GM12875 (cell line): ENCODE data around the gene PLIN3.
"Not testable (repeated sequence)": the region's sequence is repeated elsewhere in the genome, so short reads cannot be mapped to it uniquely, and the experiment has no call there.

Source experiments
- H3K4me3 ChIP-seq: one replicate; pipeline ENCODE4 v1.5.1; 2011; ENCODE audit warnings: low read depth, low read length, control low read depth
- TF ChIP-seq, protein P1 (sequence below): IDR thresholded peaks from 2 replicates; pipeline ENCODE4 v1.5.1; 2011; ENCODE audit warnings: low read depth, mild to moderate bottlenecking, control low read depth, inconsistent platforms, low read length, moderate library complexity, borderline replicate concordance; ENCODE audit not compliant: insufficient read depth

The PLIN3 gene

DNA sequence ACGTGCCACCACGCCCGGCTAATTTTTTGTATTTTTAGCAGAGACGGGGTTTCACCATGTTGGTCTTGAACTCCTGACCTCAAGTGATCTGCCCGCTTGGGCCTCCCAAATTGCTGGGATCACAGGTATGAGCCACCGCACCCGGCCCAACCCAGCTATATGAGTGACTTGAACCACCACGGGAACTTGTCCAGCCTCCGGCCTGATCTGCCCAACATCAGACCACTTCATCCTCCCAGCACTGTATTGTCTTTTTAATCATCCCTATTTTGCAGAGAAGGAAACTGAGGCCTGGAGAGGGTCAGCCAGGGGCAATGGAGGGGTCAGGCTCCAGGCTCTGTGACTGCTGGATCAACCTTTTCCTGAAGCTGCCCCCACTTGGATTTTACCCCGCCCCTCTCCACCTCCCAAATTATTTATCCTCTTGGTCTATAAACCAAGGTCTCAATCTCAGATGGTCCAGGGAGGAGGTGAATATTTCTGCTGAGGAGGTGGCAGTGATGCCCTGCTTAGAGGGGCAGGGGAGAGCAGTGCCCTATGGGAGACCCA is 893 bp upstream of the PLIN3 start:
- TF ChIP-seq, protein P1, sequence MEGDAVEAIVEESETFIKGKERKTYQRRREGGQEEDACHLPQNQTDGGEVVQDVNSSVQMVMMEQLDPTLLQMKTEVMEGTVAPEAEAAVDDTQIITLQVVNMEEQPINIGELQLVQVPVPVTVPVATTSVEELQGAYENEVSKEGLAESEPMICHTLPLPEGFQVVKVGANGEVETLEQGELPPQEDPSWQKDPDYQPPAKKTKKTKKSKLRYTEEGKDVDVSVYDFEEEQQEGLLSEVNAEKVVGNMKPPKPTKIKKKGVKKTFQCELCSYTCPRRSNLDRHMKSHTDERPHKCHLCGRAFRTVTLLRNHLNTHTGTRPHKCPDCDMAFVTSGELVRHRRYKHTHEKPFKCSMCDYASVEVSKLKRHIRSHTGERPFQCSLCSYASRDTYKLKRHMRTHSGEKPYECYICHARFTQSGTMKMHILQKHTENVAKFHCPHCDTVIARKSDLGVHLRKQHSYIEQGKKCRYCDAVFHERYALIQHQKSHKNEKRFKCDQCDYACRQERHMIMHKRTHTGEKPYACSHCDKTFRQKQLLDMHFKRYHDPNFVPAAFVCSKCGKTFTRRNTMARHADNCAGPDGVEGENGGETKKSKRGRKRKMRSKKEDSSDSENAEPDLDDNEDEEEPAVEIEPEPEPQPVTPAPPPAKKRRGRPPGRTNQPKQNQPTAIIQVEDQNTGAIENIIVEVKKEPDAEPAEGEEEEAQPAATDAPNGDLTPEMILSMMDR = no peak
- H3K4me3 ChIP-seq = no peak overlapping the region

DNA sequence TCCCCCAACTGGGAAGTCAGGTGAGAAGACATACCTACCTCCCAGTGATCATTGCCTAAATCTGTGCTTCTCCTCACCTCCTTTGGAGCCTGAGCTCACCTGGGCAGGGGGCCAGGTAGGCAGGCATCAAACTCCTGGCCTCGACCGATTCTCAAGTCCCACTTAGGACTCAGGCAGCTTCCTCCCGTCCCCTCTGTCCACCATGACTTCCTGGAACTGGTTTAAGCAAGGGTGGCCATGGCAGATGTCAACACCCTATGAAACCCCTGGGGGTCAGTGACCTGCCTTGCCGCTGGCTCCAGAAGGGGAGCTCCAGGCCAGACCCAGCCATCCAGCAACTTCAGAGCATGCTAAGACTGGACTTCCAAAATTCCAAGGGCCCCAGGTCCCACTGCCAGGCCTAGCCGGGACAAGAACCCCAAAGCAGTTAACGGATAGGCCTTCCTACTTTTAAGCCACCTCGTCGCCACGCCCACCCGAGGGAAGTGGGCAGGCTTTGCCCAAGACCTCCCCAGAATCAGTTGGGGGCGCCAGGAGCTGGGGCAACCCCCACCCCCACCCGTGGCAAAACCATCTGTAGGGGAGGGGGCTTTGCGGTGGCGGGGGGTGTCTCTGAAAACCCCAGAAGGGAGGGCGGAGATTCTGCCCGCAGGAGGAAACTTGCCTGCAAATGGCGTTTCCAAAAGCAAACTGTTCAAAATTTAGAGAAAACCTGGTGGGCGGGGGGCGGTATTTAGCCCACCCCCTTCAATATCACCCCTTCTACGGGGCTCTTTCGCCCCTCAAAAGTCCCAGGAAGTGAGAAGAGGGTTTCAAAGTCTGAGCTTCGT is 657 bp downstream of the PLIN3 start:
- TF ChIP-seq, protein P1 = 0 out of 2 replicates have a peak, but pooled peaks have one; percentile 11
- peak overlapping the region; percentile 81 for H3K4me3 ChIP-seq

GRCh38 chr19:4861147-4861546 is 6.3 kb downstream of the PLIN3 start:
- TF ChIP-seq, protein P1 = no peak
- H3K4me3 ChIP-seq = no peak overlapping the region

GRCh38 chr19:4859697-4860096 is 7.8 kb downstream of the PLIN3 start:
- no peak overlapping the region for H3K4me3 ChIP-seq
- TF ChIP-seq, protein P1 = no peak

DNA sequence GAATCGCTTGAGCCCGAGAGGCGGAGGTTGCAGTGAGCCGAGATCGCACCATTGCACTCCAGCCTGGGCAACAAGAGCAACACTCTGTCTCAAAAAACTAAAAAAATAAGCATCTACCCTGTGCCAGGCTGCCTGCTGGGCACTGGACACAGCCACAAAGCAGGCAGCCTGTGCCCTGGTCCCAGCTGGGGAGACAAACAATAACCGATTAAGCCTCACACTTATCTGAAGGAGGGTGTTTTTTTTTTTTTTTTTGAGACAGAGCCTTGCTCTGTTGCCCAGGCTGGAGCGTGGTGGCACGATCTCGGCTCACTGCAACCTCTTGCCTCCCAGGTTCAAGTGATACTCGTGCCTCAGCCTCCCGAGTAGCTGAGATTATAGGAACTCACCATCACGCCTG is 11.0 kb downstream of the PLIN3 start:
- H3K4me3 ChIP-seq = not testable (repeated sequence)

- H3K4me3 ChIP-seq = not testable (repeated sequence)
Measured at GRCh38 chr19:4853506-4853905, 14.0 kb downstream of the PLIN3 start.

- TF ChIP-seq, protein P1 = no peak
- H3K4me3 ChIP-seq = no peak overlapping the region
Measured at GRCh38 chr19:4852484-4852883, 15.0 kb downstream of the PLIN3 start.

- TF ChIP-seq, protein P1 = peak; percentile 93
- no peak overlapping the region for H3K4me3 ChIP-seq
Measured at GRCh38 chr19:4851551-4852290, 15.7 kb downstream of the PLIN3 start.
